ENCODE measurements around the gene ZNF740. TPM values are rescaled to one million over a fixed set of nuclear protein-coding genes. Genes with fewer than 3 reads are reported as not detected.

Gene ZNF740
- total and polyA plus RNA-seq, 10 of the 15 experiments (the other 5 are each of a cell fraction or from before 2014, with no cell fraction given) = 1.4 to 33.6 (median 11.3) TPM

GRCh38 chr12:53226815-53227214 is 46.3 kb downstream of the ZNF740 start:
- TF ChIP-seq, protein P1, sequence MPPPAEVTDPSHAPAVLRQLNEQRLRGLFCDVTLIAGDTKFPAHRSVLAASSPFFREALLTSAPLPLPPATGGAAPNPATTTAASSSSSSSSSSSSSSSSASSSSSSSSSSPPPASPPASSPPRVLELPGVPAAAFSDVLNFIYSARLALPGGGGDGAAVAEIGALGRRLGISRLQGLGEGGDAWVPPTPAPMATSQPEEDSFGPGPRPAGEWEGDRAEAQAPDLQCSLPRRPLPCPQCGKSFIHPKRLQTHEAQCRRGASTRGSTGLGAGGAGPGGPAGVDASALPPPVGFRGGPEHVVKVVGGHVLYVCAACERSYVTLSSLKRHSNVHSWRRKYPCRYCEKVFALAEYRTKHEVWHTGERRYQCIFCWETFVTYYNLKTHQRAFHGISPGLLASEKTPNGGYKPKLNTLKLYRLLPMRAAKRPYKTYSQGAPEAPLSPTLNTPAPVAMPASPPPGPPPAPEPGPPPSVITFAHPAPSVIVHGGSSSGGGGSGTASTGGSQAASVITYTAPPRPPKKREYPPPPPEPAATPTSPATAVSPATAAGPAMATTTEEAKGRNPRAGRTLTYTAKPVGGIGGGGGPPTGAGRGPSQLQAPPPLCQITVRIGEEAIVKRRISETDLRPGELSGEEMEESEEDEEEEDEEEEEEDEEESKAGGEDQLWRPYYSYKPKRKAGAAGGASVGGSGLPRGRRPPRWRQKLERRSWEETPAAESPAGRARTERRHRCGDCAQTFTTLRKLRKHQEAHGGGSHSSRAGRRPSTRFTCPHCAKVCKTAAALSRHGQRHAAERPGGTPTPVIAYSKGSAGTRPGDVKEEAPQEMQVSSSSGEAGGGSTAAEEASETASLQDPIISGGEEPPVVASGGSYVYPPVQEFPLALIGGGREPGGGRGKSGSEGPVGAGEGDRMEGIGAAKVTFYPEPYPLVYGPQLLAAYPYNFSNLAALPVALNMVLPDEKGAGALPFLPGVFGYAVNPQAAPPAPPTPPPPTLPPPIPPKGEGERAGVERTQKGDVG (CRISPR knock-in tag; IDR thresholded peaks at IDR 0.05) = no peak
- TF ChIP-seq SRF (IDR thresholded peaks at IDR 0.05; ENCODE audit: low read depth in 2 of 2, low read length in 2 of 2) (no peak), RUNX3 (IDR thresholded peaks at IDR 0.05; ENCODE audit: low read length) (no peak), CBX3 (IDR thresholded peaks at IDR 0.05; ENCODE audit: borderline replicate concordance, low read depth) (no peak), NFYB (IDR thresholded peaks at IDR 0.05; ENCODE audit: insufficient read depth, low read depth, low read length) (no peak), EP300 (IDR thresholded peaks at IDR 0.05; ENCODE audit: borderline replicate concordance in 1 of 2, control insufficient read depth in 1 of 2, low read depth in 2 of 2, low read length in 2 of 2) (no peak), GABPA (IDR thresholded peaks at IDR 0.05; ENCODE audit: low read depth) (no peak), BACH1 (IDR thresholded peaks at IDR 0.05; ENCODE audit: borderline replicate concordance) (no peak), SREBF1 (IDR thresholded peaks at IDR 0.05; ENCODE audit: low read length) (no peak)
- TF ChIP-seq, protein P2, sequence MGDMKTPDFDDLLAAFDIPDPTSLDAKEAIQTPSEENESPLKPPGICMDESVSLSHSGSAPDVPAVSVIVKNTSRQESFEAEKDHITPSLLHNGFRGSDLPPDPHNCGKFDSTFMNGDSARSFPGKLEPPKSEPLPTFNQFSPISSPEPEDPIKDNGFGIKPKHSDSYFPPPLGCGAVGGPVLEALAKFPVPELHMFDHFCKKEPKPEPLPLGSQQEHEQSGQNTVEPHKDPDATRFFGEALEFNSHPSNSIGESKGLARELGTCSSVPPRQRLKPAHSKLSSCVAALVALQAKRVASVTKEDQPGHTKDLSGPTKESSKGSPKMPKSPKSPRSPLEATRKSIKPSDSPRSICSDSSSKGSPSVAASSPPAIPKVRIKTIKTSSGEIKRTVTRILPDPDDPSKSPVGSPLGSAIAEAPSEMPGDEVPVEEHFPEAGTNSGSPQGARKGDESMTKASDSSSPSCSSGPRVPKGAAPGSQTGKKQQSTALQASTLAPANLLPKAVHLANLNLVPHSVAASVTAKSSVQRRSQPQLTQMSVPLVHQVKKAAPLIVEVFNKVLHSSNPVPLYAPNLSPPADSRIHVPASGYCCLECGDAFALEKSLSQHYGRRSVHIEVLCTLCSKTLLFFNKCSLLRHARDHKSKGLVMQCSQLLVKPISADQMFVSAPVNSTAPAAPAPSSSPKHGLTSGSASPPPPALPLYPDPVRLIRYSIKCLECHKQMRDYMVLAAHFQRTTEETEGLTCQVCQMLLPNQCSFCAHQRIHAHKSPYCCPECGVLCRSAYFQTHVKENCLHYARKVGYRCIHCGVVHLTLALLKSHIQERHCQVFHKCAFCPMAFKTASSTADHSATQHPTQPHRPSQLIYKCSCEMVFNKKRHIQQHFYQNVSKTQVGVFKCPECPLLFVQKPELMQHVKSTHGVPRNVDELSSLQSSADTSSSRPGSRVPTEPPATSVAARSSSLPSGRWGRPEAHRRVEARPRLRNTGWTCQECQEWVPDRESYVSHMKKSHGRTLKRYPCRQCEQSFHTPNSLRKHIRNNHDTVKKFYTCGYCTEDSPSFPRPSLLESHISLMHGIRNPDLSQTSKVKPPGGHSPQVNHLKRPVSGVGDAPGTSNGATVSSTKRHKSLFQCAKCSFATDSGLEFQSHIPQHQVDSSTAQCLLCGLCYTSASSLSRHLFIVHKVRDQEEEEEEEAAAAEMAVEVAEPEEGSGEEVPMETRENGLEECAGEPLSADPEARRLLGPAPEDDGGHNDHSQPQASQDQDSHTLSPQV (IDR thresholded peaks at IDR 0.05) = no peak
- no peaks in the 10 kb centered on the region for H3K9me3 ChIP-seq (replicated peaks; ENCODE audit: control insufficient read depth, insufficient read depth, low read length)
- no peak overlapping the region for H2AFZ ChIP-seq (ENCODE audit: control insufficient read depth, low read depth, low read length)
- FAIRE-seq (no peak), ATAC-seq (no peak), DNase-seq (ENCODE audit: low read depth, low spot score) (no peak)
- peaks cover 10% of the 10 kb centered on the region for H3K4me1 ChIP-seq (ENCODE audit: control insufficient read depth, insufficient read depth, low read length)
- H3K27me3 ChIP-seq (replicated peaks in 1 of 2; ENCODE audit: control insufficient read depth in 2 of 2, insufficient read depth in 2 of 2, low read length in 1 of 2) = no peaks in the 10 kb centered on the region; a peak in 1 of 4 replicates
- H3K4me3 ChIP-seq = no peak overlapping the region
- RAD21 ChIA-PET (ENCODE audit: unreplicated experiment) = no interaction called here
- H3K36me3 ChIP-seq (ENCODE audit: control insufficient read depth in 2 of 2, insufficient read depth in 2 of 2, low read length in 1 of 2) = no peaks in the 10 kb centered on the region
- no peak overlapping the region for H3K9ac ChIP-seq (ENCODE audit: control insufficient read depth, insufficient read depth, low read length)
- no peaks in the 10 kb centered on the region for H4K20me1 ChIP-seq (ENCODE audit: control insufficient read depth, insufficient read depth)
- in situ Hi-C loops (cut with MboI) (no loop called here), intact Hi-C loops (cut with micrococcal nuclease; ENCODE audit: unreplicated experiment) (no loop called here)
- no peaks in the 10 kb centered on the region for H3K79me2 ChIP-seq (ENCODE audit: control insufficient read depth, insufficient read depth, low read length)
- H3K27ac ChIP-seq (ENCODE audit: control insufficient read depth, insufficient read depth) = no peak overlapping the region
- CTCF ChIA-PET = no interaction called here
- 10% methylated on average over 4 of the region's 4 CpGs for WGBS (ENCODE audit: insufficient coverage, insufficient replicate concordance, low lambda C conversion rate, missing lambda C conversion rate)
- BruUV-seq (replicated peaks) = no TSS peak
- SMC1A ChIA-PET (ENCODE audit: uncharacterized antibody, unreplicated experiment) = no interaction called here
- POLR2A ChIA-PET = no interaction called here
- H3K4me2 ChIP-seq (ENCODE audit: control insufficient read depth, insufficient read depth) = no peak overlapping the region

Data from GM12878 (cell line).